Uterus (tissue), 2 donors: Measurements from ENCODE around the gene MTHFD2.

ENCODE experiments used
- POLR2A ChIP-seq, 2 donors: fragments of 450-650 bp; IDR thresholded peaks; one replicate each; pipeline ENCODE4 v1.6.1; 2016; ENCODE audit warnings: antibody characterized with exemption in 2 of 2, mild to moderate bottlenecking in 1 of 2, moderate library complexity in 1 of 2
- TF ChIP-seq, protein P1 (sequence below), 4 experiments: fragments of 200-600 bp in 2 of 4; fragments of 450-650 bp in 2 of 4; sonication (generic) in 2 of 4; IDR thresholded peaks; one replicate each; pipeline ENCODE4 v1.5.1; 2016 to 2019; ENCODE audit warnings: antibody characterized with exemption in 4 of 4, mild to moderate bottlenecking in 2 of 4, moderate library complexity in 1 of 4

DNA sequence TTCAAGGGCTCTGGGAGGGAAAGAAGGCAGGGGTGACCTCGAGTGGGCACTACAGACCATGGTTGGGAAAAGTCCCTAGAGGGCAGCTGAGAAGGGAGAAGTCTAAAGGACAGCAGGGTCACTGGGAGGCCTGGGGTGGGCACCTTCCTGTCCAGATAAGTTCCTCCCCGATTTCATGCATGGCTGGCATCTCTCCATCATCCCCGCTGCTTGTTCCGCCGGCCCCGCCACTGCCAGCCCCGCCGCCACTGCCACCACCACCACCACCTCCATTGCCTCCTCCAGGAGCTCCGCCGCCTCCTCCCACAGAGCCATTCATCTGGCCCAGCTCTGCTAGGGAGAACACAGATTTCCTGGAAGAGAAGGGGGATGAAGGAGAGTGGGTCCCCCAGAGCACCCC lies 53.6 kb downstream of the MTHFD2 start:
- TF ChIP-seq, protein P1, sequence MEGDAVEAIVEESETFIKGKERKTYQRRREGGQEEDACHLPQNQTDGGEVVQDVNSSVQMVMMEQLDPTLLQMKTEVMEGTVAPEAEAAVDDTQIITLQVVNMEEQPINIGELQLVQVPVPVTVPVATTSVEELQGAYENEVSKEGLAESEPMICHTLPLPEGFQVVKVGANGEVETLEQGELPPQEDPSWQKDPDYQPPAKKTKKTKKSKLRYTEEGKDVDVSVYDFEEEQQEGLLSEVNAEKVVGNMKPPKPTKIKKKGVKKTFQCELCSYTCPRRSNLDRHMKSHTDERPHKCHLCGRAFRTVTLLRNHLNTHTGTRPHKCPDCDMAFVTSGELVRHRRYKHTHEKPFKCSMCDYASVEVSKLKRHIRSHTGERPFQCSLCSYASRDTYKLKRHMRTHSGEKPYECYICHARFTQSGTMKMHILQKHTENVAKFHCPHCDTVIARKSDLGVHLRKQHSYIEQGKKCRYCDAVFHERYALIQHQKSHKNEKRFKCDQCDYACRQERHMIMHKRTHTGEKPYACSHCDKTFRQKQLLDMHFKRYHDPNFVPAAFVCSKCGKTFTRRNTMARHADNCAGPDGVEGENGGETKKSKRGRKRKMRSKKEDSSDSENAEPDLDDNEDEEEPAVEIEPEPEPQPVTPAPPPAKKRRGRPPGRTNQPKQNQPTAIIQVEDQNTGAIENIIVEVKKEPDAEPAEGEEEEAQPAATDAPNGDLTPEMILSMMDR (IDR thresholded peaks at IDR 0.05), result no peak
- no peak for TF ChIP-seq POLR2A (IDR thresholded peaks at IDR 0.05)
